ENCODE data around the gene DTNBP1.

DTNBP1 gene

DNA sequence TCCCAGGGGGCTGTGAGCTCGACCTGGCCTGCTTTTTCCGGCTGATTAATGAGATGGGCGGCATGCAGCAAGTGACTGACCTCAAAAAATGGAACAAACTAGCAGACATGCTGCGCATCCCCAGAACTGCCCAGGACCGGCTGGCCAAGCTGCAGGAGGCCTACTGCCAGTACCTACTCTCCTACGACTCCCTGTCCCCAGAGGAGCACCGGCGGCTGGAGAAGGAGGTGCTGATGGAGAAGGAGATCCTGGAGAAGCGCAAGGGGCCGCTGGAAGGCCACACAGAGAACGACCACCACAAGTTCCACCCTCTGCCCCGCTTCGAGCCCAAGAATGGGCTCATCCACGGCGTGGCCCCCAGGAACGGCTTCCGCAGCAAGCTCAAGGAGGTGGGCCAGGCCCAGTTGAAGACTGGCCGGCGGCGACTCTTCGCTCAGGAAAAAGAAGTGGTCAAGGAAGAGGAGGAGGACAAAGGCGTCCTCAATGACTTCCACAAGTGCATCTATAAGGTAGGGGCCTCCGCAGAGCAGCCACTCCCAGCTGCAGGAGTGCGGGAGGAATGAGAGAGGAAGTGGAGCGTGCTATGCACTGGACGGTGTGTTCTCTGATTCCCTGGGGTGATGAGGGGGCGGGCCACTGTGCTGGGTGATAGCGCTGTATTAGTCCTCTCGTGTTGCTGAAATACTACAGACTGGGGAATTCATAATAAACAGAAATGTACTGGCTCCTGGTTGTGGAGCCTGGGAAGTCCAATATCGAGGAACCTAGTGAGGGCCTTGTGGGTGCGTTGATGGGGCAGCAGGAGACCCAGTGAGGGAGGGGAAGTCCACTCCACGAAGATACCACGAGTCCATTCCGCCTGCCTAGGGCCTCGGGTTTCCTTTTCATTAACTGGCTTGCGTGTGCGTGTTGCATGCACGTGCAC lies 161.7 kb downstream of the DTNBP1 start:
- TF ChIP-seq ZNF610 (tag by site-specific recombination; IDR thresholded peaks at IDR 0.05; ENCODE audit: borderline replicate concordance) (no peak), ZNF366 (tag by site-specific recombination; conservative IDR thresholded peaks at IDR 0.05) (no peak), ZNF555 (tag by site-specific recombination; conservative IDR thresholded peaks at IDR 0.05) (no peak), ZNF473 (tag by site-specific recombination; IDR thresholded peaks at IDR 0.05) (no peak), ZNF629 (tag by site-specific recombination; IDR thresholded peaks at IDR 0.05) (no peak), ZNF548 (tag by site-specific recombination; IDR thresholded peaks at IDR 0.05) (no peak), ZNF558 (tag by site-specific recombination; IDR thresholded peaks at IDR 0.05) (no peak), RBAK (tag by site-specific recombination; IDR thresholded peaks at IDR 0.05) (no peak), ZNF239 (tag by site-specific recombination; IDR thresholded peaks at IDR 0.05) (no peak), ZNF549 (tag by site-specific recombination; IDR thresholded peaks at IDR 0.05) (no peak), ZNF843 (tag by site-specific recombination; IDR thresholded peaks at IDR 0.05) (no peak), ZNF645 (tag by site-specific recombination; IDR thresholded peaks at IDR 0.05) (no peak), ZNF37A (tag by site-specific recombination; IDR thresholded peaks at IDR 0.05) (no peak), ZNF354C (tag by site-specific recombination; IDR thresholded peaks at IDR 0.05; ENCODE audit: borderline replicate concordance, low read depth) (no peak)
- TF ChIP-seq, protein P1, sequence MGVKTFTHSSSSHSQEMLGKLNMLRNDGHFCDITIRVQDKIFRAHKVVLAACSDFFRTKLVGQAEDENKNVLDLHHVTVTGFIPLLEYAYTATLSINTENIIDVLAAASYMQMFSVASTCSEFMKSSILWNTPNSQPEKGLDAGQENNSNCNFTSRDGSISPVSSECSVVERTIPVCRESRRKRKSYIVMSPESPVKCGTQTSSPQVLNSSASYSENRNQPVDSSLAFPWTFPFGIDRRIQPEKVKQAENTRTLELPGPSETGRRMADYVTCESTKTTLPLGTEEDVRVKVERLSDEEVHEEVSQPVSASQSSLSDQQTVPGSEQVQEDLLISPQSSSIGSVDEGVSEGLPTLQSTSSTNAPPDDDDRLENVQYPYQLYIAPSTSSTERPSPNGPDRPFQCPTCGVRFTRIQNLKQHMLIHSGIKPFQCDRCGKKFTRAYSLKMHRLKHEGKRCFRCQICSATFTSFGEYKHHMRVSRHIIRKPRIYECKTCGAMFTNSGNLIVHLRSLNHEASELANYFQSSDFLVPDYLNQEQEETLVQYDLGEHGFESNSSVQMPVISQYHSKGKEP (tag by site-specific recombination; IDR thresholded peaks at IDR 0.05) = no peak
- Histone ChIP-seq H3K9me3 (ENCODE audit: control insufficient read depth, insufficient read depth, low read depth, low read length) (no peaks in the 10 kb centered on the region), H3K27ac (ENCODE audit: extremely low read depth, low read depth, low read length) (no peak overlapping the region), H3K4me1 (ENCODE audit: control insufficient read depth, insufficient read depth, low read length) (peaks cover 18% of the 10 kb centered on the region), H3K36me3 (ENCODE audit: control insufficient read depth in 2 of 2, insufficient read depth in 1 of 2, low read length in 2 of 2) (peaks cover 0 to 88% of the 10 kb centered on the region in 2 experiments; a peak in 1 of 3 replicates), H3K4me3 (ENCODE audit: low read depth, low read length) (no peak overlapping the region)
- ChIA-PET POLR2A (no interaction called here), CTCF (interaction anchor here (0.5 kb wide), 1 partner anchor 44 kb away, joined by 3 read pairs; no protein-coding TSS in a partner anchor)

DNA sequence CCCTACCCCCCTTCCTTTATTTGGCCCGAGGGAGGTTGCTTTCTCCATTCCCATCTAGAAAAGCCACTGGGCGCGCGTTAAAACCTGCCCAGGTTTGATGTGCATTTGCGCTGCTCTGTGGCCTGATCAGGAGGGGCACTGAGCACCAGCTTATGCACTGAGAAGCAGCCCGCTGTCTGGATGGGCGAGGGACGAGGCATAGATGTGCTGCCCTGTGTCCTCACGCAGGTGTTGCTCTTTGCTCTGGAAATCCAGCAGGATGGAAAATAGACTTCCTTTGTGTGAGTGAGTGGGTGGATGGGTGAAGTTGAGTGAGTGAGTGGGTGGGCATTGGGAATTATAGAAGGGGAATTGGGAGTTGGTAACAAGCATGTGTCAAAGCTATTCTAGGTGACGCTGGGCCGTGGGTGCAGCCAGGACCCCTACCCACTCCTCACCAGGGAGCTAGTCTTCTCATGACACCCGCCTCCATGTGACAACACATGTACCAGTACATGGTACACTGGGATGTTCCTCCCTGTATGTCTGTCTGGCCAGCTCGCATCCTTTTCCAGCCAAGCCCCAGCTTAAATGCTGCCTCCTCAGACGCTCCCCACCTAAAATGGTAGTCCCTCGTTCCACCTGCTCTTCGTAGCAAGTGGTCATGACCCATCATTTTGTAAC lies 162.6 kb downstream of the DTNBP1 start:
- CTCF ChIA-PET = no interaction called here
- POLR2A ChIA-PET = no interaction called here

More for the DNA sequence above, 162.6 kb downstream of the DTNBP1 start:
- Histone ChIP-seq H3K4me1 (ENCODE audit: control insufficient read depth, insufficient read depth, low read length) (peaks cover 12% of the 10 kb centered on the region), H3K4me3 (ENCODE audit: low read depth, low read length) (no peak overlapping the region), H3K27ac (ENCODE audit: extremely low read depth, low read depth, low read length) (no peak overlapping the region), H3K36me3 (ENCODE audit: control insufficient read depth in 2 of 2, insufficient read depth in 1 of 2, low read length in 2 of 2) (peaks cover 0 to 88% of the 10 kb centered on the region in 2 experiments; a peak in 1 of 3 replicates), H3K9me3 (ENCODE audit: control insufficient read depth, insufficient read depth, low read depth, low read length) (no peaks in the 10 kb centered on the region)
- TF ChIP-seq ZNF2 (tag by site-specific recombination; IDR thresholded peaks at IDR 0.05) (no peak), ZNF324 (tag by site-specific recombination; IDR thresholded peaks at IDR 0.05) (no peak), ZNF16 (tag by site-specific recombination; IDR thresholded peaks at IDR 0.05; ENCODE audit: low read depth) (no peak), KLF1 (tag by site-specific recombination; IDR thresholded peaks at IDR 0.05) (no peak), OSR2 (tag by site-specific recombination; IDR thresholded peaks at IDR 0.05) (no peak), ZBTB10 (tag by site-specific recombination; IDR thresholded peaks at IDR 0.05) (no peak), ZNF140 (tag by site-specific recombination; IDR thresholded peaks at IDR 0.05) (no peak), ZFHX2 (tag by site-specific recombination; conservative IDR thresholded peaks at IDR 0.05) (peak; percentile 93), HOXA7 (CRISPR knock-in tag; IDR thresholded peaks at IDR 0.05; ENCODE audit: borderline replicate concordance) (no peak), EGR2 (tag by site-specific recombination; IDR thresholded peaks at IDR 0.05; ENCODE audit: low read depth) (peak; percentile 92), ZNF560 (tag by site-specific recombination; IDR thresholded peaks at IDR 0.05; ENCODE audit: borderline replicate concordance) (no peak), ZNF76 (tag by site-specific recombination; IDR thresholded peaks at IDR 0.05; ENCODE audit: borderline replicate concordance, low read depth) (no peak)
- TF ChIP-seq, protein P2, sequence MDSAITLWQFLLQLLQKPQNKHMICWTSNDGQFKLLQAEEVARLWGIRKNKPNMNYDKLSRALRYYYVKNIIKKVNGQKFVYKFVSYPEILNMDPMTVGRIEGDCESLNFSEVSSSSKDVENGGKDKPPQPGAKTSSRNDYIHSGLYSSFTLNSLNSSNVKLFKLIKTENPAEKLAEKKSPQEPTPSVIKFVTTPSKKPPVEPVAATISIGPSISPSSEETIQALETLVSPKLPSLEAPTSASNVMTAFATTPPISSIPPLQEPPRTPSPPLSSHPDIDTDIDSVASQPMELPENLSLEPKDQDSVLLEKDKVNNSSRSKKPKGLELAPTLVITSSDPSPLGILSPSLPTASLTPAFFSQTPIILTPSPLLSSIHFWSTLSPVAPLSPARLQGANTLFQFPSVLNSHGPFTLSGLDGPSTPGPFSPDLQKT (IDR thresholded peaks at IDR 0.05; ENCODE audit: borderline replicate concordance, low read depth, low read length) = no peak

All from HEK293 (cell line).